ENCODE measurements around the gene MEIG1. TPM values are rescaled to one million over a fixed set of nuclear protein-coding genes. Genes with fewer than 3 reads are reported as not detected.
"Not testable (repeated sequence)": the region's sequence is repeated elsewhere in the genome, so short reads cannot be mapped to it uniquely, and the experiment has no call there.

MEIG1 gene
- total RNA-seq, 1 donor: not detected

- Histone ChIP-seq H3K27me3 (ENCODE audit: insufficient read depth, low read length) (no peaks in the 10 kb centered on the region), H3K4me1 (ENCODE audit: insufficient read depth, low read length) (peaks cover 13% of the 10 kb centered on the region), H3K4me3 (ENCODE audit: low read length) (no peak overlapping the region), H3K9me3 (ENCODE audit: low read depth, low read length) (no peaks in the 10 kb centered on the region)
Observed at GRCh38 chr10:14945108-14945507, 14.1 kb upstream of the MEIG1 start.

- H3K9me3 ChIP-seq (ENCODE audit: low read depth, low read length): no peaks in the 10 kb centered on the region
- H3K4me3 ChIP-seq (ENCODE audit: low read length): no peak overlapping the region
- H3K4me1 ChIP-seq (ENCODE audit: insufficient read depth, low read length): peaks cover 35% of the 10 kb centered on the region
- H3K27me3 ChIP-seq (ENCODE audit: insufficient read depth, low read length): no peaks in the 10 kb centered on the region
Observed at GRCh38 chr10:14947268-14947667, 11.9 kb upstream of the MEIG1 start.

- Histone ChIP-seq H3K27me3 (ENCODE audit: insufficient read depth, low read length) (no peaks in the 10 kb centered on the region), H3K4me1 (ENCODE audit: insufficient read depth, low read length) (peaks cover 47% of the 10 kb centered on the region), H3K4me3 (ENCODE audit: low read length) (no peak overlapping the region), H3K9me3 (ENCODE audit: low read depth, low read length) (no peaks in the 10 kb centered on the region)
Observed at GRCh38 chr10:14949291-14949690, 9.9 kb upstream of the MEIG1 start.

- H3K9me3 ChIP-seq (ENCODE audit: low read depth, low read length): no peaks in the 10 kb centered on the region
- peak overlapping the region; percentile 59 for H3K4me3 ChIP-seq (ENCODE audit: low read length)
- H3K4me1 ChIP-seq (ENCODE audit: insufficient read depth, low read length): peaks cover 54% of the 10 kb centered on the region
- H3K27me3 ChIP-seq (ENCODE audit: insufficient read depth, low read length): no peaks in the 10 kb centered on the region
Observed at GRCh38 chr10:14952851-14953423, 6.3 kb upstream of the MEIG1 start.

DNA sequence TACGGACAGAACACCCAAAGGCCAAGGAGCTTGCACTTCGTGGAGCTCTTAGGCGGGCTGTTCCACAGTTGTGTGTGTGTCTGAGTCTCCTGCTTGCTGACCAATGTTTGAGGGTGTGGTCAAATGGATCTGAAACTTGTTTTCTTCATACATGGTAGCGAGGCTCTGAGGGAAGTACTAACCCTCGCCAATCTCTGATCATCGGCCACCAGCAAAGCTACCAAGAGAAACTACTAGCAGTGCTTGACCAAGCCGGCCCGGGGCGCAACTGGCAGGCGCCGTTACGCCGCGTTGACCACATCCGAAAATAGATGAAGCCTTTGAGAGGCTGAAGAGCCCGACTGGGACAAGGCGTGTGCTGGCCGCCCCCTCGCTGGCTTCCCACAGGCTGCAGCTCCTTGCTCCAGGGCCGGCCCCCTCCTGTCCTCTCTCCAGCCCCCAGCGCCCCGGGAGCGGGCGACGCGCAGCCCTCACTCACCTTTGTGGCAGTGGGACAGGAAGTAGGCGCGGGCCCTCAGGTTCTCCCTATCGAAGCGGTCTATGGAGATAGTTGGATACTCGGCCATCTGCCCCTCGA lies 5.7 kb upstream of the MEIG1 start:
- Histone ChIP-seq H3K9me3 (ENCODE audit: low read depth, low read length) (no peaks in the 10 kb centered on the region), H3K4me1 (ENCODE audit: insufficient read depth, low read length) (peaks cover 54% of the 10 kb centered on the region), H3K27me3 (ENCODE audit: insufficient read depth, low read length) (no peaks in the 10 kb centered on the region), H3K4me3 (ENCODE audit: low read length) (peak overlapping the region; percentile 59)

GRCh38 chr10:14954001-14954770 lies 5.0 kb upstream of the MEIG1 start, which contains the start of gene DCLRE1C:
DCLRE1C (minus strand) TSS chr10:14954096; CDS start chr10:14954010, 86 bp downstream.
- H3K27me3 ChIP-seq (ENCODE audit: insufficient read depth, low read length): no peaks in the 10 kb centered on the region
- peaks cover 56% of the 10 kb centered on the region for H3K4me1 ChIP-seq (ENCODE audit: insufficient read depth, low read length)
- H3K4me3 ChIP-seq (ENCODE audit: low read length): peak within 1 kb of the TSS; percentile 59
- no peaks in the 10 kb centered on the region for H3K9me3 ChIP-seq (ENCODE audit: low read depth, low read length)

- H3K9me3 ChIP-seq (ENCODE audit: low read depth, low read length): no peaks in the 10 kb centered on the region
- H3K4me1 ChIP-seq (ENCODE audit: insufficient read depth, low read length): peaks cover 50% of the 10 kb centered on the region
- H3K27me3 ChIP-seq (ENCODE audit: insufficient read depth, low read length): no peaks in the 10 kb centered on the region
- H3K4me3 ChIP-seq (ENCODE audit: low read length): peak overlapping the region; percentile 59
Observed at GRCh38 chr10:14954934-14955333, 4.3 kb upstream of the MEIG1 start.

DNA sequence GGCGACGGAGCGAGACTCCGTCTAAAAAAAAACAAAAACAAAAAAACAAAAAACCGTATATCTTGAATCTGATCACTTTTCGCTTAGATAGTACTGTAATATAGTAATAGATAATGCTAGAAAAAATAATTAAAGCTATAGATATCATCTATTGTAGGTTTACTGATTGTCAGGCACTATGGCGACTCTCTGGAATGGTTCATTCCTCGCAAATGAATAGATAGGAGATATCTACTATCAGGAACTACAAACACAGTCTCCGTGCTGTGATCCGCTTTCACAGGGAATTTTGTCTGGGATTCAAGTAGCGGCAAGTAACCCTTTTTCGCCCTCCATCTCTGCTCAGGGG lies 342 bp upstream of the MEIG1 start:
- H3K9me3 ChIP-seq (ENCODE audit: low read depth, low read length): no peaks in the 10 kb centered on the region
- H3K4me1 ChIP-seq (ENCODE audit: insufficient read depth, low read length): peaks cover 23% of the 10 kb centered on the region
- H3K4me3 ChIP-seq (ENCODE audit: low read length): peak overlapping the region; percentile 93
- no peaks in the 10 kb centered on the region for H3K27me3 ChIP-seq (ENCODE audit: insufficient read depth, low read length)

DNA sequence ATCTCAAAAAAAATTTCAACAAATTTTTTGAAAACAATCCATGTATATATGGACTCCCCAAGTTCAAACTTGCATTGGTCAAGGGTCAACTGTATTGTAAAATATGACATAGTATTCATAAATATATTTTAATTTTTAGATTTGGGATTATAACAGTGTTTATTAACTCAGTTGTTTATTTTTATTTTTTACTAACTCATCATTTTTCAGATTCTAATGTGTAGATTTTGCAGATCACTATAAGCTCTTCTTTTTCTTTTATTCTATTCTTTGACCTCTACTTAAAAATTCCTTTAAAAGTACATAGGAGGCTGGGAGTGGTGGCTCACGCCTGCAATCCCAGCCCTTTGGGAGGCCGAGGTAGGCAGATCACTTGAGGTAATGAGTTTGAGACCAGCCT lies 8.7 kb downstream of the MEIG1 start:
- Histone ChIP-seq H3K4me3 (ENCODE audit: low read length) (no peak overlapping the region), H3K27me3 (ENCODE audit: insufficient read depth, low read length) (no peaks in the 10 kb centered on the region), H3K4me1 (ENCODE audit: insufficient read depth, low read length) (no peaks in the 10 kb centered on the region), H3K9me3 (ENCODE audit: low read depth, low read length) (no peaks in the 10 kb centered on the region)

- Histone ChIP-seq H3K9me3 (ENCODE audit: low read depth, low read length) (no peaks in the 10 kb centered on the region), H3K4me3 (ENCODE audit: low read length) (no peak overlapping the region), H3K4me1 (ENCODE audit: insufficient read depth, low read length) (no peaks in the 10 kb centered on the region), H3K27me3 (ENCODE audit: insufficient read depth, low read length) (no peaks in the 10 kb centered on the region)
Observed at GRCh38 chr10:14971867-14972448, 12.8 kb downstream of the MEIG1 start.

DNA sequence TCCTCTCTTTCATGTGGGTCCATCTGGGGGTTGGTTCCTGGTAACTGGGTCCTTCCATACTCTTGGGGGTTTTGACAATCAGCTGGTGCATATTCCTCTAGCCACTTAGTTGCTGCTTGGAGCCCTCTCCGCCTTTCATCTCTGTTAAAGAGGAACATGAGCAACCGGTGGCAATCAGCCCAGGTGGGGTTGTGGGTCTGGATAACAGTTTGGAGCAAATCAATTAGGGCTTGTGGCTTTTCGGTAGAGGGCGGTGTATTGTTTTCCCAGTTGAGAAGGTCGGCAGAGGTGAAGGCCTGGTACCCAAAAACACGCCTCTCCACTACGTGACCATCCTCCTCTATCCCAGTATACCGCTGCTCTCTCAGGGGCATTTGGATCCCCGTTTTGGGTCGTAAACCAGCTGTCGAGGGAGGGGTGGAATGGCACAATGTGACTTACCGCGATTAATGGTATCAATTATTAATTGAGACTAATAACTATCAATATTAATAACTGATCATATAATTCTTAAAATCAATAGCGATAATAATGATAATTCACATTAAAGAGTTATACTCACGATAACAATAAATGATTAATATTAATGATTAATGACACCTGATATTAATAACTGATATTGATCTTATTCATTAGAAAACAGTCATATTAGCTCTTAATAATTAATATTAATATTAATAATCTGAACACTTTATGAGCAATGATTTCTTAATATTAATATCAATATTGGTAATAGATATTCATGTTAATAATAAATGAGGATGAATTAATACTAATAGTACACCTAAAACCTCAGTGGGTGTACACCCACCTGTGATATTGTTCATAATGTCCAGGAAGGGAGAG lies 15.2 kb downstream of the MEIG1 start:
- not testable (repeated sequence) for H3K9me3 ChIP-seq (ENCODE audit: low read depth, low read length); H3K4me1 ChIP-seq (ENCODE audit: insufficient read depth, low read length); H3K27me3 ChIP-seq (ENCODE audit: insufficient read depth, low read length); H3K4me3 ChIP-seq (ENCODE audit: low read length)

- no peaks in the 10 kb centered on the region for H3K27me3 ChIP-seq (ENCODE audit: insufficient read depth, low read length)
- H3K4me3 ChIP-seq (ENCODE audit: low read length): no peak overlapping the region
- H3K9me3 ChIP-seq (ENCODE audit: low read depth, low read length): peaks cover 5% of the 10 kb centered on the region
- H3K4me1 ChIP-seq (ENCODE audit: insufficient read depth, low read length): no peaks in the 10 kb centered on the region
Observed at GRCh38 chr10:14975672-14976273, 16.6 kb downstream of the MEIG1 start.

- no peaks in the 10 kb centered on the region for H3K4me1 ChIP-seq (ENCODE audit: insufficient read depth, low read length)
- no peak overlapping the region for H3K4me3 ChIP-seq (ENCODE audit: low read length)
- peaks cover 5% of the 10 kb centered on the region for H3K9me3 ChIP-seq (ENCODE audit: low read depth, low read length)
- no peaks in the 10 kb centered on the region for H3K27me3 ChIP-seq (ENCODE audit: insufficient read depth, low read length)
Observed at GRCh38 chr10:14982744-14983143, 23.6 kb downstream of the MEIG1 start.

GRCh38 chr10:14989552-14989951 lies 30.4 kb downstream of the MEIG1 start:
- H3K4me1 ChIP-seq (ENCODE audit: insufficient read depth, low read length); H3K4me3 ChIP-seq (ENCODE audit: low read length); H3K27me3 ChIP-seq (ENCODE audit: insufficient read depth, low read length); H3K9me3 ChIP-seq (ENCODE audit: low read depth, low read length): not testable (repeated sequence)

Data from mononuclear cell (primary cell).